Neural progenitor cell (in vitro differentiated cells): Measurements from ENCODE around the gene DYSF.

Experiments used
- CTCF ChIP-seq: fragments of 200-600 bp; sonication (generic); IDR thresholded peaks from 2 replicates; pipeline ENCODE4 v1.5.1; 2017; ENCODE audit warnings: antibody characterized with exemption, mild to moderate bottlenecking
- EZH2phosphoT487 ChIP-seq: fragments of 200-600 bp; sonication (generic); IDR thresholded peaks from 2 replicates; pipeline ENCODE4 v1.6.1; 2017; ENCODE audit warnings: antibody characterized with exemption

DNA sequence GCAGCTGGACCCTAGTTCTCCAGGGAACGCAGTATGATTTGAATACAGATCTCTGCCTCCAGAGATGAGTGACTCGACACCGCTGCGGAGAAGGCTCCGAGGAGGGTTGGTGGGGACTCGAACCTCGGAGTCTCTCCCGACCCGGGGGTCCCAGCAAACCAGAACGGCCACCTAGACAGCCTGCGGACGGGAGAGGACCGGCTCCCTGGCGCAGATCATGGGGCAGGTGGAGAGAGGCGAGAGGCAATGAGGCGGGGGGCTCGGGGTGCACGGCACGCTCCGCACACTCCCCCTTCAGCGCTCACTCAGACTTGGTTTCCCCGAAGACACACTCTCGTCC is 12.6 kb downstream of the DYSF start:
- TF ChIP-seq CTCF: no peak
- TF ChIP-seq EZH2phosphoT487: no peak
